RWPE2 (cell line): ENCODE data around the gene DHX57.

ENCODE experiments used
- ATAC-seq: fragments of 200-7000 bp; cut with Tn5 transposase; 3 replicates; pipeline ENCODE4 v1.9.1; 2021; ENCODE audit warnings: low read depth
- DNase-seq: peaks from one replicate; pipeline ENCODE4 v3.0.0-alpha.2; 2020; ENCODE audit warnings: low spot score
- H3K27ac ChIP-seq: fragments of 450-650 bp; 2 replicates; pipeline ENCODE4 v1.5.1; 2017; ENCODE audit warnings: mild to moderate bottlenecking; ENCODE audit not compliant: poor library complexity, severe bottlenecking
- H3K27me3 ChIP-seq: fragments of 250-450 bp; sonication (Bioruptor Pico); 2 replicates; pipeline ENCODE4 v1.5.1; 2021; ENCODE audit warnings: mild to moderate bottlenecking, moderate library complexity; ENCODE audit not compliant: insufficient read depth, poor library complexity, severe bottlenecking
- H3K36me3 ChIP-seq: fragments of 250-450 bp; sonication (Bioruptor Pico); 2 replicates; pipeline ENCODE4 v1.5.1; 2020; ENCODE audit warnings: low read depth, mild to moderate bottlenecking, moderate library complexity
- H3K4me1 ChIP-seq: fragments of 250-450 bp; sonication (Bioruptor Pico); 2 replicates; pipeline ENCODE4 v1.5.1; 2021; ENCODE audit warnings: mild to moderate bottlenecking, moderate library complexity; ENCODE audit not compliant: insufficient read depth, poor library complexity, severe bottlenecking
- H3K4me3 ChIP-seq: fragments of 250-450 bp; sonication (Bioruptor Pico); 2 replicates; pipeline ENCODE4 v1.5.1; 2021; ENCODE audit warnings: mild to moderate bottlenecking, moderate library complexity; ENCODE audit not compliant: severe bottlenecking
- H3K9me3 ChIP-seq: fragments of 250-450 bp; sonication (Bioruptor Pico); 2 replicates; pipeline ENCODE4 v1.5.1; 2021; ENCODE audit warnings: mild to moderate bottlenecking, moderate library complexity; ENCODE audit not compliant: severe bottlenecking
- TF ChIP-seq, protein P1 (sequence below): fragments of 450-650 bp; IDR thresholded peaks from one replicate; pipeline ENCODE4 v1.5.1; 2017; ENCODE audit warnings: mild to moderate bottlenecking, moderate library complexity; ENCODE audit not compliant: poor library complexity, severe bottlenecking

Gene DHX57

DNA sequence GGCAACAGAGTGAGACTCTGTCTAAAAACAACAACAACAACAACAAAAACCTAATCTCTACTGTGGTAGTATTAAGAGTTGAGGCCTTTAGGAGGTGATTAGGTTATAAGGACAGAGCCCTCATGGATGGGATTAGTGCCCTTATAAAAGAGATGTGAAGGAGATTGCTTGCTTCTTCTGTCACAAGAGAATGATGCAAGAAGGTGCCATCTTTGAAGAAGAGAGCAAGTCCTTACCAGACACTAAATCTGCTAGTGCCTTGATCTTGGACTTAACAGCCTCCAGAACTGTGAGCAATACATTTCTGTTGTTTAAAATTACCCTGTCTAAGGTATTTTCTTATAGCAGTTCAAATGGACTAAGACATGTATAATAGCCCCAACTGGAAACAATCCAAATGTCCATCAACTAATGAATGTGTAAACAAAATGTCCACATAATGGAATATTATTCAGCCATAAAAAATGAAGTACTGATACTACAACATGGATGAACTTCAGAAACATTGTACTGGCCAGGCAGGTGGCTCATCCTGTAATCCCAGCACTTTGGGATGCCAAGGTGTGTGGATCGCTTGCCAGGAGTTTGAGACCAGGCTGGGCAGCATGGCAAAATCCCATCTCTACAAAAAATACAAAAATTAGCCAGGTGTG lies 12.3 kb upstream of the DHX57 start:
- DNase-seq (no peak), ATAC-seq (no peak)
- Histone ChIP-seq H3K9me3 (no peaks in the 10 kb centered on the region), H3K36me3 (no peaks in the 10 kb centered on the region), H3K4me1 (no peaks in the 10 kb centered on the region), H3K4me3 (no peak overlapping the region), H3K27me3 (no peaks in the 10 kb centered on the region), H3K27ac (no peak overlapping the region)
- TF ChIP-seq, protein P1, sequence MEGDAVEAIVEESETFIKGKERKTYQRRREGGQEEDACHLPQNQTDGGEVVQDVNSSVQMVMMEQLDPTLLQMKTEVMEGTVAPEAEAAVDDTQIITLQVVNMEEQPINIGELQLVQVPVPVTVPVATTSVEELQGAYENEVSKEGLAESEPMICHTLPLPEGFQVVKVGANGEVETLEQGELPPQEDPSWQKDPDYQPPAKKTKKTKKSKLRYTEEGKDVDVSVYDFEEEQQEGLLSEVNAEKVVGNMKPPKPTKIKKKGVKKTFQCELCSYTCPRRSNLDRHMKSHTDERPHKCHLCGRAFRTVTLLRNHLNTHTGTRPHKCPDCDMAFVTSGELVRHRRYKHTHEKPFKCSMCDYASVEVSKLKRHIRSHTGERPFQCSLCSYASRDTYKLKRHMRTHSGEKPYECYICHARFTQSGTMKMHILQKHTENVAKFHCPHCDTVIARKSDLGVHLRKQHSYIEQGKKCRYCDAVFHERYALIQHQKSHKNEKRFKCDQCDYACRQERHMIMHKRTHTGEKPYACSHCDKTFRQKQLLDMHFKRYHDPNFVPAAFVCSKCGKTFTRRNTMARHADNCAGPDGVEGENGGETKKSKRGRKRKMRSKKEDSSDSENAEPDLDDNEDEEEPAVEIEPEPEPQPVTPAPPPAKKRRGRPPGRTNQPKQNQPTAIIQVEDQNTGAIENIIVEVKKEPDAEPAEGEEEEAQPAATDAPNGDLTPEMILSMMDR: no peak

- Histone ChIP-seq H3K4me3 (no peak overlapping the region), H3K9me3 (no peaks in the 10 kb centered on the region), H3K36me3 (no peaks in the 10 kb centered on the region), H3K4me1 (no peaks in the 10 kb centered on the region), H3K27me3 (no peaks in the 10 kb centered on the region), H3K27ac (no peak overlapping the region)
- TF ChIP-seq, protein P1: no peak
- DNase-seq (no peak), ATAC-seq (no peak)
These were observed 11.6 kb upstream of the DHX57 start for GRCh38 chr2:38887347-38887746.

DNA sequence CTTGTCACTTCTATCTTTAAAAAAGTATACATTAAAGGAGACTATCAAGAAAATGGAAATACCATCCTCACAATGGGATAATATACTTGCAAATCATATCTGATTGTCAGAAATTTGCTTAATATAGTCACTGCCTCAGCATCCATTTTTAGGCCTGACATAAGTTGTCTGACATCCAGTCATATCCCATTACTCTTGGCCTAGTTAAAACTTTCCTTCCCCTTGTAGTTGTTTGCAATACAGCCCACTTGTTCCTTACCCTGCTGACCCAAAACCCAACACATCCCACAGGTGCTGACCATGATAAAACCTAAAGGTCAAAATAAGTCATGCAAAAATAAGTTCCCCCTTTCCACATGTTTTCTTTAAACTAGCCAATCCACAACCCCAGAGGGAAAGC lies 10.3 kb upstream of the DHX57 start:
- no peak for ATAC-seq
- Histone ChIP-seq H3K9me3 (no peaks in the 10 kb centered on the region), H3K27me3 (no peaks in the 10 kb centered on the region), H3K27ac (no peak overlapping the region), H3K36me3 (peaks cover 3% of the 10 kb centered on the region), H3K4me3 (no peak overlapping the region), H3K4me1 (no peaks in the 10 kb centered on the region)
- TF ChIP-seq, protein P1: no peak
- no peak for DNase-seq

GRCh38 chr2:38876407-38876806 lies 673 bp upstream of the DHX57 start:
- no peaks in the 10 kb centered on the region for H3K27me3 ChIP-seq
- peak overlapping the region; percentile 68 for H3K4me3 ChIP-seq
- TF ChIP-seq, protein P1: no peak
- H3K4me1 ChIP-seq: no peaks in the 10 kb centered on the region
- H3K9me3 ChIP-seq: peaks cover 2% of the 10 kb centered on the region
- H3K27ac ChIP-seq: no peak overlapping the region
- DNase-seq (no peak), ATAC-seq (no peak)
- H3K36me3 ChIP-seq: peaks cover 15% of the 10 kb centered on the region

DNA sequence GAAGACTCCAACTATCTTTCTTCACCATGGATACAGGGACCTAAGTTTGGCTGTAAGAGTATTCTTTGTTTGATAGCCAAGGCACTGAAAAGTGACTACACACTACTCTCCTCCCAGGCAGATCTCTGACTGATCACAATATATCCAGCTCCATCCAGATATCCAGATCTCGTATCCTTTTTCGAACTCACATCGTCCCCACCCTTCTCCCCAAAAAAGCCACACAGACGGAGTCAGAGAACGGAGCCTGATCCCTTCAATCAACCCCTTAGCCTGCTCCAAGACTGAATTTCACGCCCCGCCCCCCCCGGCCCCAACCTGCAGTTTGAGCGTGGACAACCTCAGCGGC lies 533 bp downstream of the DHX57 start:
- H3K27ac ChIP-seq: peak overlapping the region; percentile 19
- peak overlapping the region; percentile 68 for H3K4me3 ChIP-seq
- DNase-seq (no peak), ATAC-seq (no peak; the same call in 2 of the 3 replicates)
- peaks cover 3% of the 10 kb centered on the region; the same call in 1 of the 2 replicates for H3K36me3 ChIP-seq
- no peaks in the 10 kb centered on the region for H3K4me1 ChIP-seq
- H3K9me3 ChIP-seq: peaks cover 8% of the 10 kb centered on the region
- H3K27me3 ChIP-seq: no peaks in the 10 kb centered on the region
- TF ChIP-seq, protein P1: no peak
